A673 (cell line): ENCODE data around the gene NAV2.

ENCODE experiments used
- CTCF ChIP-seq: fragments of 300-800, 200-600 bp; sonication (generic); conservative IDR thresholded peaks from 2 replicates; pipeline ENCODE4 v1.5.1; 2017; ENCODE audit warnings: low read depth, mild to moderate bottlenecking, antibody characterized with exemption, low read length, moderate library complexity, mixed read lengths
- EZH2 ChIP-seq: fragments of 200-600 bp; sonication (generic); IDR thresholded peaks from 2 replicates; pipeline ENCODE4 v1.6.1; 2017; ENCODE audit warnings: borderline replicate concordance, low read depth, mild to moderate bottlenecking, mixed read lengths, antibody characterized with exemption, low read length; ENCODE audit not compliant: poor library complexity, severe bottlenecking

GRCh38 chr11:19696904-19697303, 15.7 kb upstream of the NAV2 start:
- TF ChIP-seq CTCF (no peak), EZH2 (no peak)
